ENCODE data around the gene LCORL. TPM values are rescaled to one million over a fixed set of nuclear protein-coding genes. Genes with fewer than 3 reads are reported as not detected.

LCORL gene
- total RNA-seq, 2 experiments from 2014 or later, result 6.3 to 6.5 TPM

GRCh38 chr4:17985832-17986231 lies 35.7 kb downstream of the LCORL start:
- Histone ChIP-seq H3K27ac (ENCODE audit: low read depth in 1 of 2, low read length in 2 of 2) (no peak overlapping the region), H3K27me3 (ENCODE audit: control insufficient read depth in 1 of 2, insufficient read depth in 2 of 2, low read length in 2 of 2) (no peaks in the 10 kb centered on the region), H3K4me1 (ENCODE audit: insufficient read depth, low read length) (no peaks in the 10 kb centered on the region), H3K36me3 (ENCODE audit: insufficient read depth, low read length) (no peaks in the 10 kb centered on the region), H3K9me3 (ENCODE audit: control insufficient read depth in 1 of 2, insufficient read depth in 1 of 2, low read length in 2 of 2) (peaks cover 15 to 20% of the 10 kb centered on the region in 2 experiments), H3K4me3 (ENCODE audit: low read length) (no peak overlapping the region)
- TF ChIP-seq, protein P1, sequence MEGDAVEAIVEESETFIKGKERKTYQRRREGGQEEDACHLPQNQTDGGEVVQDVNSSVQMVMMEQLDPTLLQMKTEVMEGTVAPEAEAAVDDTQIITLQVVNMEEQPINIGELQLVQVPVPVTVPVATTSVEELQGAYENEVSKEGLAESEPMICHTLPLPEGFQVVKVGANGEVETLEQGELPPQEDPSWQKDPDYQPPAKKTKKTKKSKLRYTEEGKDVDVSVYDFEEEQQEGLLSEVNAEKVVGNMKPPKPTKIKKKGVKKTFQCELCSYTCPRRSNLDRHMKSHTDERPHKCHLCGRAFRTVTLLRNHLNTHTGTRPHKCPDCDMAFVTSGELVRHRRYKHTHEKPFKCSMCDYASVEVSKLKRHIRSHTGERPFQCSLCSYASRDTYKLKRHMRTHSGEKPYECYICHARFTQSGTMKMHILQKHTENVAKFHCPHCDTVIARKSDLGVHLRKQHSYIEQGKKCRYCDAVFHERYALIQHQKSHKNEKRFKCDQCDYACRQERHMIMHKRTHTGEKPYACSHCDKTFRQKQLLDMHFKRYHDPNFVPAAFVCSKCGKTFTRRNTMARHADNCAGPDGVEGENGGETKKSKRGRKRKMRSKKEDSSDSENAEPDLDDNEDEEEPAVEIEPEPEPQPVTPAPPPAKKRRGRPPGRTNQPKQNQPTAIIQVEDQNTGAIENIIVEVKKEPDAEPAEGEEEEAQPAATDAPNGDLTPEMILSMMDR (IDR thresholded peaks at IDR 0.05), result no peak
- ChIA-PET CTCF (no interaction called here), POLR2A (no interaction called here)
- peaks cover 35% of the 10 kb centered on the region for H3K9me3 Mint-ChIP-seq
- H3K4me3 Mint-ChIP-seq, result no peak overlapping the region
- ATAC-seq (ENCODE audit: poor library complexity) (no peak), DNase-seq (no peak)
- H3K27ac Mint-ChIP-seq, result no peak overlapping the region
- intact Hi-C loops (cut with DNase I, micrococcal nuclease), result no loop called here
- H3K27me3 Mint-ChIP-seq, result no peaks in the 10 kb centered on the region
- H3K36me3 Mint-ChIP-seq (ENCODE audit: low read depth), result peaks cover 55% of the 10 kb centered on the region
- H3K4me1 Mint-ChIP-seq (ENCODE audit: low read depth), result no peaks in the 10 kb centered on the region

DNA sequence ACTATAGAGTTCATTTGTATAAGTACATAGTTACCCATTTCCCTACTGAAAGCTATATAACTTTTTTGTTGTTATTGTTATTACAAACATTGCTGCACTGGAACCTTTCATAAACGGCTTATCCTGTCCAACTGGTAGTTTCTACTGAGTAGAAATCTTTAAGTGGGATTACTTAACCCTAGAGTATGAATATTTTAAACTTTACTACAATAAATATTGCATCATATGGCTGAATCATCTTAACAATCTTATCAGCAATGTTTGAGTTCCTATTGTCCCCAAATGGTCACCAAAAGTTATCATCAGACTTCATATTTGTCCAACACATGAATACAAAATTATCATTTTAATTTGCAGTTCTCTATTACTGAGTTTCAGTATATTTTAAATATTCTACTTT lies 40.5 kb downstream of the LCORL start:
- Mint-ChIP-seq H3K4me3 (no peak overlapping the region), H3K9me3 (peaks cover 26% of the 10 kb centered on the region), H3K27ac (no peak overlapping the region), H3K36me3 (ENCODE audit: low read depth) (peaks cover 46% of the 10 kb centered on the region), H3K4me1 (ENCODE audit: low read depth) (no peaks in the 10 kb centered on the region), H3K27me3 (no peaks in the 10 kb centered on the region)
- DNase-seq (no peak), ATAC-seq (ENCODE audit: poor library complexity) (no peak)
- H3K4me3 ChIP-seq (ENCODE audit: low read length), result no peak overlapping the region
- TF ChIP-seq, protein P1 (IDR thresholded peaks at IDR 0.05), result no peak
- H3K27me3 ChIP-seq (ENCODE audit: control insufficient read depth in 1 of 2, insufficient read depth in 2 of 2, low read length in 2 of 2), result no peaks in the 10 kb centered on the region
- H3K4me1 ChIP-seq (ENCODE audit: insufficient read depth, low read length), result no peaks in the 10 kb centered on the region
- H3K9me3 ChIP-seq (ENCODE audit: control insufficient read depth in 1 of 2, insufficient read depth in 1 of 2, low read length in 2 of 2), result peaks cover 0 to 8% of the 10 kb centered on the region in 2 experiments
- ChIA-PET POLR2A (no interaction called here), CTCF (no interaction called here)
- no peaks in the 10 kb centered on the region for H3K36me3 ChIP-seq (ENCODE audit: insufficient read depth, low read length)
- intact Hi-C loops (cut with DNase I, micrococcal nuclease), result no loop called here
- H3K27ac ChIP-seq (ENCODE audit: low read depth in 1 of 2, low read length in 2 of 2), result no peak overlapping the region

DNA sequence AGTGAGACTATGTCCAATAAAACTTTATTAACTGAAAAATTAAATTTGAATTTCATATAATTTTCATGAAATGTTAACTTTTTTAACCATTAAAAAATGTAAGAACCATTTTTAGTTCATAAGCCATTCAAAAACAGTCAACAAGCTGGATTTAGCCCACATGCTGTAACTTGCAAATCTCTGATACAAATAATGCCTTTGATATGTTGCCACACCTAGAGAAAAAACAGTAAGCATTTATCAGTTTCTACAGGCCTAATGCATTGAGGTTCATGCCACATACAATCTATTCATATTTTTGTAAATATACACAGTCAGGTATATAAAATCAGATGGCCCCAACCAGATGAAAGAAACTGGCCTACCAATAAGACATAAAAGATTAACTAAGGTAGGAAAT lies 52.8 kb downstream of the LCORL start:
- DNase-seq (no peak), ATAC-seq (ENCODE audit: poor library complexity) (no peak)
- ChIA-PET CTCF (no interaction called here), POLR2A (no interaction called here)
- no peak overlapping the region for H3K4me3 ChIP-seq (ENCODE audit: low read length)
- intact Hi-C loops (cut with DNase I, micrococcal nuclease), result no loop called here
- H3K9me3 Mint-ChIP-seq, result no peaks in the 10 kb centered on the region
- H3K27ac ChIP-seq (ENCODE audit: low read depth in 1 of 2, low read length in 2 of 2), result no peak overlapping the region
- H3K27me3 Mint-ChIP-seq, result no peaks in the 10 kb centered on the region
- no peaks in the 10 kb centered on the region for H3K4me1 ChIP-seq (ENCODE audit: insufficient read depth, low read length)
- TF ChIP-seq, protein P1 (IDR thresholded peaks at IDR 0.05), result no peak
- H3K4me3 Mint-ChIP-seq, result no peak overlapping the region
- H3K9me3 ChIP-seq (ENCODE audit: control insufficient read depth in 1 of 2, insufficient read depth in 1 of 2, low read length in 2 of 2), result no peaks in the 10 kb centered on the region
- H3K27ac Mint-ChIP-seq, result no peak overlapping the region
- no peaks in the 10 kb centered on the region for H3K4me1 Mint-ChIP-seq (ENCODE audit: low read depth)
- H3K36me3 Mint-ChIP-seq (ENCODE audit: low read depth), result no peaks in the 10 kb centered on the region
- H3K36me3 ChIP-seq (ENCODE audit: insufficient read depth, low read length), result no peaks in the 10 kb centered on the region
- no peaks in the 10 kb centered on the region for H3K27me3 ChIP-seq (ENCODE audit: control insufficient read depth in 1 of 2, insufficient read depth in 2 of 2, low read length in 2 of 2)

Measured in CD4-positive, alpha-beta T cell (primary cell).